ENCODE results near the gene ZNF770.
"Not testable (repeated sequence)": the region's sequence is repeated elsewhere in the genome, so short reads cannot be mapped to it uniquely, and the experiment has no call there.

Gene ZNF770

GRCh38 chr15:34976073-34976472, 12.0 kb downstream of the ZNF770 start:
- Histone ChIP-seq H3K27ac (ENCODE audit: low read length) (no peak overlapping the region), H3K4me3 (ENCODE audit: low read length) (no peak overlapping the region), H3K27me3 (ENCODE audit: control insufficient read depth, insufficient read depth, low read length) (no peaks in the 10 kb centered on the region), H3K9me3 (ENCODE audit: control insufficient read depth, insufficient read depth, low read length) (no peaks in the 10 kb centered on the region), H3K4me1 (ENCODE audit: control insufficient read depth, insufficient read depth, low read length) (no peaks in the 10 kb centered on the region), H3K36me3 (ENCODE audit: control insufficient read depth, insufficient read depth, low read length) (no peaks in the 10 kb centered on the region)
- DNase-seq (ENCODE audit: low read depth, low spot score), result no peak
- no CpG with 5 or more reads among the region's 2 CpGs for WGBS (ENCODE audit: insufficient coverage, insufficient read length)

- H3K27me3 ChIP-seq (ENCODE audit: control insufficient read depth, insufficient read depth, low read length), result no peaks in the 10 kb centered on the region
- H3K4me3 ChIP-seq (ENCODE audit: low read length), result no peak overlapping the region
- peaks cover under 1% of the 10 kb centered on the region; the same call in 1 of the 2 replicates for H3K4me1 ChIP-seq (ENCODE audit: control insufficient read depth, insufficient read depth, low read length)
- no peak for DNase-seq (ENCODE audit: low read depth, low spot score)
- no peaks in the 10 kb centered on the region for H3K36me3 ChIP-seq (ENCODE audit: control insufficient read depth, insufficient read depth, low read length)
- H3K27ac ChIP-seq (ENCODE audit: low read length), result no peak overlapping the region
- WGBS (ENCODE audit: insufficient coverage, insufficient read length), result no CpG with 5 or more reads among the region's 2 CpGs
- H3K9me3 ChIP-seq (ENCODE audit: control insufficient read depth, insufficient read depth, low read length), result no peaks in the 10 kb centered on the region
Measured at GRCh38 chr15:34973512-34973911, 14.6 kb downstream of the ZNF770 start.

- DNase-seq (ENCODE audit: low read depth, low spot score); H3K27ac ChIP-seq (ENCODE audit: low read length); H3K36me3 ChIP-seq (ENCODE audit: control insufficient read depth, insufficient read depth, low read length); H3K9me3 ChIP-seq (ENCODE audit: control insufficient read depth, insufficient read depth, low read length); H3K4me1 ChIP-seq (ENCODE audit: control insufficient read depth, insufficient read depth, low read length); H3K27me3 ChIP-seq (ENCODE audit: control insufficient read depth, insufficient read depth, low read length): not testable (repeated sequence)
- H3K4me3 ChIP-seq (ENCODE audit: low read length), result peak overlapping the region; percentile 11; the same call in 1 of the 2 replicates
- WGBS (ENCODE audit: insufficient coverage, insufficient read length), result no CpG with 5 or more reads among the region's 21 CpGs
Measured at GRCh38 chr15:34970098-34970643, 17.9 kb downstream of the ZNF770 start.

GRCh38 chr15:34969340-34970097, 18.6 kb downstream of the ZNF770 start, which contains the start of gene AQR:
Gene AQR, minus strand, starts transcription at chr15:34969742. Its CDS starts 129 bp downstream, at chr15:34969613.
- WGBS (ENCODE audit: insufficient coverage, insufficient read length), result no CpG with 5 or more reads among the region's 44 CpGs

GRCh38 chr15:34964277-34964676, 23.8 kb downstream of the ZNF770 start:
- Histone ChIP-seq H3K4me1 (ENCODE audit: control insufficient read depth, insufficient read depth, low read length) (peaks cover 2% of the 10 kb centered on the region; the same call in 1 of the 2 replicates), H3K27ac (ENCODE audit: low read length) (no peak overlapping the region), H3K4me3 (ENCODE audit: low read length) (no peak overlapping the region), H3K36me3 (ENCODE audit: control insufficient read depth, insufficient read depth, low read length) (peaks cover 3% of the 10 kb centered on the region; the same call in 1 of the 2 replicates), H3K27me3 (ENCODE audit: control insufficient read depth, insufficient read depth, low read length) (no peaks in the 10 kb centered on the region), H3K9me3 (ENCODE audit: control insufficient read depth, insufficient read depth, low read length) (no peaks in the 10 kb centered on the region)
- no peak for DNase-seq (ENCODE audit: low read depth, low spot score)
- WGBS (ENCODE audit: insufficient coverage, insufficient read length), result no CpG with 5 or more reads among the region's 2 CpGs

More at GRCh38 chr15:34969340-34970097, 18.6 kb downstream of the ZNF770 start, which contains the start of gene AQR:
- Histone ChIP-seq H3K27ac (ENCODE audit: low read length) (no peak within 1 kb of the TSS), H3K36me3 (ENCODE audit: control insufficient read depth, insufficient read depth, low read length) (no peaks in the 10 kb centered on the region; the same call in 1 of the 2 replicates), H3K4me1 (ENCODE audit: control insufficient read depth, insufficient read depth, low read length) (peaks cover 2% of the 10 kb centered on the region; the same call in 1 of the 2 replicates), H3K4me3 (ENCODE audit: low read length) (peak within 1 kb of the TSS; percentile 94), H3K27me3 (ENCODE audit: control insufficient read depth, insufficient read depth, low read length) (no peaks in the 10 kb centered on the region), H3K9me3 (ENCODE audit: control insufficient read depth, insufficient read depth, low read length) (no peaks in the 10 kb centered on the region)
- peak; percentile 97 for DNase-seq (ENCODE audit: low read depth, low spot score)

GRCh38 chr15:34953851-34954250, 34.2 kb downstream of the ZNF770 start:
- H3K9me3 ChIP-seq (ENCODE audit: control insufficient read depth, insufficient read depth, low read length), result no peaks in the 10 kb centered on the region
- H3K27me3 ChIP-seq (ENCODE audit: control insufficient read depth, insufficient read depth, low read length), result no peaks in the 10 kb centered on the region
- no peaks in the 10 kb centered on the region for H3K4me1 ChIP-seq (ENCODE audit: control insufficient read depth, insufficient read depth, low read length)
- no peaks in the 10 kb centered on the region; the same call in 1 of the 2 replicates for H3K36me3 ChIP-seq (ENCODE audit: control insufficient read depth, insufficient read depth, low read length)
- no peak for DNase-seq (ENCODE audit: low read depth, low spot score)
- no CpG with 5 or more reads among the region's 8 CpGs for WGBS (ENCODE audit: insufficient coverage, insufficient read length)
- no peak overlapping the region for H3K27ac ChIP-seq (ENCODE audit: low read length)
- no peak overlapping the region for H3K4me3 ChIP-seq (ENCODE audit: low read length)

GRCh38 chr15:34952481-34952880, 35.6 kb downstream of the ZNF770 start:
- Histone ChIP-seq H3K4me3 (ENCODE audit: low read length) (no peak overlapping the region), H3K27me3 (ENCODE audit: control insufficient read depth, insufficient read depth, low read length) (no peaks in the 10 kb centered on the region), H3K9me3 (ENCODE audit: control insufficient read depth, insufficient read depth, low read length) (no peaks in the 10 kb centered on the region), H3K36me3 (ENCODE audit: control insufficient read depth, insufficient read depth, low read length) (no peaks in the 10 kb centered on the region; the same call in 1 of the 2 replicates), H3K27ac (ENCODE audit: low read length) (no peak overlapping the region), H3K4me1 (ENCODE audit: control insufficient read depth, insufficient read depth, low read length) (no peaks in the 10 kb centered on the region)
- no peak for DNase-seq (ENCODE audit: low read depth, low spot score)

GRCh38 chr15:34951993-34952392, 36.1 kb downstream of the ZNF770 start:
- H3K4me3 ChIP-seq (ENCODE audit: low read length), result no peak overlapping the region
- H3K36me3 ChIP-seq (ENCODE audit: control insufficient read depth, insufficient read depth, low read length), result no peaks in the 10 kb centered on the region; the same call in 1 of the 2 replicates
- DNase-seq (ENCODE audit: low read depth, low spot score), result no peak
- no peak overlapping the region for H3K27ac ChIP-seq (ENCODE audit: low read length)
- no peaks in the 10 kb centered on the region for H3K4me1 ChIP-seq (ENCODE audit: control insufficient read depth, insufficient read depth, low read length)
- WGBS (ENCODE audit: insufficient coverage, insufficient read length), result no CpG with 5 or more reads among the region's 1 CpG
- H3K9me3 ChIP-seq (ENCODE audit: control insufficient read depth, insufficient read depth, low read length), result no peaks in the 10 kb centered on the region
- no peaks in the 10 kb centered on the region for H3K27me3 ChIP-seq (ENCODE audit: control insufficient read depth, insufficient read depth, low read length)

- H3K27ac ChIP-seq (ENCODE audit: low read length), result no peak overlapping the region
- WGBS (ENCODE audit: insufficient coverage, insufficient read length), result no CpG with 5 or more reads among the region's 3 CpGs
- DNase-seq (ENCODE audit: low read depth, low spot score), result no peak
- no peaks in the 10 kb centered on the region for H3K9me3 ChIP-seq (ENCODE audit: control insufficient read depth, insufficient read depth, low read length)
- no peaks in the 10 kb centered on the region; the same call in 1 of the 2 replicates for H3K36me3 ChIP-seq (ENCODE audit: control insufficient read depth, insufficient read depth, low read length)
- no peak overlapping the region for H3K4me3 ChIP-seq (ENCODE audit: low read length)
- H3K4me1 ChIP-seq (ENCODE audit: control insufficient read depth, insufficient read depth, low read length), result no peaks in the 10 kb centered on the region
- H3K27me3 ChIP-seq (ENCODE audit: control insufficient read depth, insufficient read depth, low read length), result no peaks in the 10 kb centered on the region
Measured at GRCh38 chr15:34944936-34945335, 43.2 kb downstream of the ZNF770 start.

GRCh38 chr15:34943711-34944110, 44.4 kb downstream of the ZNF770 start:
- no peaks in the 10 kb centered on the region for H3K4me1 ChIP-seq (ENCODE audit: control insufficient read depth, insufficient read depth, low read length)
- no peak for DNase-seq (ENCODE audit: low read depth, low spot score)
- H3K4me3 ChIP-seq (ENCODE audit: low read length), result no peak overlapping the region
- no peaks in the 10 kb centered on the region for H3K27me3 ChIP-seq (ENCODE audit: control insufficient read depth, insufficient read depth, low read length)
- no peaks in the 10 kb centered on the region for H3K9me3 ChIP-seq (ENCODE audit: control insufficient read depth, insufficient read depth, low read length)
- no peak overlapping the region for H3K27ac ChIP-seq (ENCODE audit: low read length)
- H3K36me3 ChIP-seq (ENCODE audit: control insufficient read depth, insufficient read depth, low read length), result no peaks in the 10 kb centered on the region; the same call in 1 of the 2 replicates

GRCh38 chr15:34943264-34943663, 44.8 kb downstream of the ZNF770 start:
- H3K27me3 ChIP-seq (ENCODE audit: control insufficient read depth, insufficient read depth, low read length); H3K4me3 ChIP-seq (ENCODE audit: low read length); DNase-seq (ENCODE audit: low read depth, low spot score); H3K9me3 ChIP-seq (ENCODE audit: control insufficient read depth, insufficient read depth, low read length); H3K4me1 ChIP-seq (ENCODE audit: control insufficient read depth, insufficient read depth, low read length); H3K36me3 ChIP-seq (ENCODE audit: control insufficient read depth, insufficient read depth, low read length); H3K27ac ChIP-seq (ENCODE audit: low read length): not testable (repeated sequence)

Measured in iPS DF 6.9 (cell line).